GM18951 (cell line): ENCODE results near the gene BAIAP3.
A peak's percentile ranks its signal among the peaks of the same experiment; 100 is the strongest.

ENCODE experiments used
- POLR2A ChIP-seq: IDR thresholded peaks from 4 replicates; pipeline ENCODE4 v1.6.1; 2011; ENCODE audit warnings: mild to moderate bottlenecking; ENCODE audit not compliant: insufficient read length, insufficient read depth; ENCODE audit errors: extremely low read depth
- in situ Hi-C: fragments of 300-500 bp; cut with MboI; formaldehyde crosslinking; loops from one replicate; pipeline ENCODE4 v1.12.0; 2022; ENCODE audit warnings: low sequenced_read_pairs, mixed read lengths, inconsistent platforms; ENCODE audit not compliant: unreplicated experiment

BAIAP3 gene

DNA sequence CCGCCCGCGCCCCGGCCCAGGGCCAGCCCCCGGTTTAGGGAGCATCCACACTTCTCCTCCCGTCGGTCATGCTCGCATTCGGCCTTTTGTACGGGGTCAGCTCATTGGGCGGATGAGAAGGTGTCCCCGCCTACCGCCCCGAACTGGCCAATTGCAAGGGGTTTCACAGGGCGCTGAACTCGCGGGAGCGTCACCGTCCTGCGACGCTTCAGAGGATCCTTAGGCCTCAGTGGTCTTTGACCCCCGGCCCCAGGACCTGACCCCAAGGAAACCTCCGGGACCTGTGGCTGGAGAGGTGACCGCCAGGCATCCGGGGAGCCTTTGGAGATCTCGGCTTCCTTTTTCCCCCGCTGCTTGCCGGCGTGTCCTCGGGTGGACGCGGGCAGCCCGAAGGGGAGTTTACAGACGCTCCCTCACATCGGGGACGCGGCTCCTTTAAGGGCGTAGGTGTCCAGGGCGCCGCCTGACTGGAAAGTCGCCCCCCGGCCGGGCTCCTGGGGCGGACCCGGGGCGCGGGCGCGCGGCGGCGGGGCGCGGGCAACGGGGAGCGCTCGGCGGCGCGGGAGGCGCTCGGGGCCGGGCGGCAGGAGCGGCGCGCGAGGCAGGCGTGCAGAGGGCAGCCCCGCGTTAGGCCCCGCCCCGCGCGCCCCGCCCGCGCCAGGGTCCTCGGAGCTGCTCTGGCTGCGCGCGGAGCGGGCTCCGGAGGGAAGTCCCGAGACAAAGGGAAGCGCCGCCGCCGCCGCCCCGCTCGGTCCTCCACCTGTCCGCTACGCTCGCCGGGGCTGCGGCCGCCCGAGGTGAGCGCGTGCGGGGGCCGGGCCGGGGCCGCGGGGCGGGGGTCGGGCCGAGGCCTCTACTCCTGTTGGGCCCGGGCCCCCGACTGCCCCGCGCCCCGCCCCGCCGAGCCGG is 24.2 kb upstream of the BAIAP3 start, which contains the start of gene UBE2I:
Gene UBE2I (plus strand): TSS at position 660 of the 909 bp plus-strand sequence. CDS start 4,395 bp downstream, outside the sequence.
- in situ Hi-C loops: no loop called here

DNA sequence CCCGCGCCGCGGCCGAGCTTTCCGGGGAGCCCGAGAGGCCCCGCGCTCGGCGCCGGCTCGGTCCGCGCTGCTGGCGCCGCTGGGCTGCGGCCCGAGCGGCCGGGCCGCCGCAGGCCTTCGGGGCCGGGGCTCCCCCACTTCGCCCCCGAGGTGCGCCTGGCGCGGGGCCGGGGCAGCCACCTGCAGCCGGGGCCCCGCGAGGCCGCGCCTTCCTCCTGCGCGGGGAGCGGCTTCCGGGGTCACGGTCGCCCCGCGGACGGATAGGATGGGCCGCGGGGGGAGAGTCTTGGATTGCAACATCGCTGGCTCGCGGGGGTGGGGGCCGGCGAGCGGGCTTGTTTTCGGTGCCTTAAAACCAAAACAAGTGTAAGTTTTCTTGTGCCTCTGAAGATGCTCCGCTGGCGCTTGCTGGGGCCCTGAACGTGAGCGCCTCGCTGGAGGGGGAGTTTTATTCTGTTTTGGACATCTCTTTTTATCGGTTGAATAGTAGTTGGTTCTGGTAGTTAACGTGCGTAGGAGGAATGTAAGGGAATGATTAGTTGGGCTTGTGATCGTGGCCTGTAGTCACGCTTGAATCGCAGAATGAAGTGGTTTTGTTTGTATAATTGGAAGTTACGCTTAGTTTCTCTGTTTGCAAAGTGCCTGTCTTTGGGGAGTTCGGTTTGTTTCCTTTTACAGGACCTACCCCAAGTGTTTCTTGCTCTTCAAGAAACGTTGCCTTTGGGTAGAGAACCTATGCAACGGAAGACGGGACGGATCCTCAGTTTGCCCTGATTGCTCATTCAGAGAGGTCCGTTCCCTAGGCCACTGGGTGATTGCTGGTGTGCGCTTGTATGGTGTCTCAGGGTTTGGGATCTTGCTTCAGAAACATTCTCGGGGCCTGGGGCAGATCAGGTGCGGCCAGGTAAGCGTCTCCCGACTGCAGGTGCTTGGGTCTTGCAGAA is 23.3 kb upstream of the BAIAP3 start:
- TF ChIP-seq POLR2A: no peak
- in situ Hi-C loops: no loop called here

More for the DNA sequence above, 24.2 kb upstream of the BAIAP3 start, which contains the start of gene UBE2I:
- peak; percentile 78 for TF ChIP-seq POLR2A

DNA sequence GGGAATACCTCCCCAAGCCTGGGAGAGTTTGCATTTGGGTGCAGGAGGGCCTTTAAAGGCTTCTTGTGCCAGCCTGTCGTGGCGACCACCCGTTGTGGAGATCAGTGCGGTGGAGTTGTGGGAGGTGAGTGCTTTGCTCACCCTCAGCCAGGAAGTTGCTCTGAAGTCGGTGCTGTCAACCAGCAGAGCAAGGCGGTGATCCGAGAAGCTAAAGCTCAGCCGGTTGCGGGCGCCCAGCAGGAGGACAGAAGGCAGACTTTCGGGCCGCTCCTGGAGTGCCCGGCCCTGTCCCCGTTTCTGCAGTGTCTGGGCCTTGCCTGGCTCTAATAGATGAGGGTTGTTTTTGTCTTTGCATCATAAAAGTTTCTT is 22.6 kb upstream of the BAIAP3 start:
- TF ChIP-seq POLR2A: no peak

DNA sequence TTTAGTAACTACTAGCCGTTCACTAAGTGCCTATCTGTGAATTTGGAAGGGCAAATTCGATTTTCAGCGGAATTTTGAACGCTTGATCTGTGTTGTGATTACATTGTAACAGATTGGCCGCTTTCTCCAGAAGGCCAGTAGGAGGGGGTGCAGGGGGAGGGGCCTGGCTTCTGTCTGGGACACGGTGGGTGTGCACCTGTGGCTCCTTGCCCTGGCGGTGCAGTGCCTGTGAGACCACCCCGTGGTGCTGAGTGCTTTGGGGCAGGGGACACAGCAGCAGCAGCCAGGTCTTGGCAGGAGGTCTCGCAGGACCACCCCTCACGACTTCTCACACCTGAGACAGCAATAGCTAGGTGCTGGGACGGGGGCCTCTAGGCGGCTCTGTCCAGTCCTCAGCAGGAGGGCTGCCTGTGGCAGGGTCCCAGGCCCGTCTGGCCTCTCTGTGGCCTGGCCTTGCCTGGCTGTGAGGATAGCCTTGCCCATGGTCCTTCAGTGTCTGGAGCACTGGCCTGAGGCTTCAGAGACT is 22.2 kb upstream of the BAIAP3 start:
- in situ Hi-C loops: no loop called here
- TF ChIP-seq POLR2A: no peak

More for the DNA sequence above, 22.6 kb upstream of the BAIAP3 start:
- in situ Hi-C loops: no loop called here

DNA sequence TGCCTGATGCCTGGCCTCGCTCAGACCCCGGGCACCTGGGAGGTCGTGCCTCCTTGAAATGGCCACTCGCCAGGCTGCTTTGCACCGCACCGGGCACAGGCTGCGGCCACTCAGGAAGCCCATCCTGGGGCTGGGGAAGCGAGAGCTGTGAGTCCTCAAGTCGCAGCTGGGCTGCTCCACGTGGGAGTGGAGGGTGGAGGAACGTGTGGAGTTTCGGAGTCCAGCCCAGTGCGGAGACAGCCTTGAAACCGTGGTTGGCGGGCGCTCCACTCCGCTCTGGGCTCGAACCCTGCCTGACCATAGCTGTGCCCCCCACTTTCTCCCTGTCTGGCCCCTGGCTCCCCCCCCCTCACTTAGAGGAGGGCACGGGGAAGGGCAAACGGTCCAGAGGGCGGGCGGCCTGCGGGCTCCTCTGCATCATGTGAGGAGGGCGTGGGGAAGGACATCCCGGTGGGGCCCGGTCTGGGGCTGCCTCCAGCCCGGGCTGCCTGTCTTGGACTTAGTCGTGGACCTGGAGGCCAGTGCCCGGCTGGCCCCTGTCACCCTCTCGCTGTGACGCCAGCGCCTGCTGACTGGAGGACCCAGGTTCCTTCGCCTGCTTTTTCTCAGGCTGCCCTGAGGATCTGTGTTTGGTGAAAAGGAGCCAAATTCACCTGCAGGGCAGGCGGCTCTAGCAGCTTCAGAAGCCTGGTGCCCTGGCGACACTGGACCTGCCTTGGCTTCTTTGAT is 21.5 kb upstream of the BAIAP3 start:
- in situ Hi-C loops: no loop called here
- TF ChIP-seq POLR2A: no peak

DNA sequence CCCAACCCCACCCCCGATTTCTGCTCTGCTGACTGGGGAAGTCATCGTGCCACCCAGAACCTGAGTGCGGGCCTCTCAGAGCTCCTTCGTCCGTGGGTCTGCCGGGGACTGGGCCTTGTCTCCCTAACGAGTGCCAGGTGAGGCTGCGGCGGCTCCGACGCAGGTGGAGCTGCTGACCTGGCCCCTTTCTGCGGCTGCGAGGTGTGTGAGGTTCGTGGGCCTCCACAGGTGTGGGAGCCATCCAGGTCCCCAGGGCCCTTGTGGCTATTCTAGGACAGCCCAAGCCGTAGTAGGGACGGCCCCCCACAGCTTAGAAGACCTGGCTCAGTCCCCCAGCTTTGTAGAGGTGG is 21.0 kb upstream of the BAIAP3 start:
- no peak for TF ChIP-seq POLR2A
- in situ Hi-C loops: no loop called here

DNA sequence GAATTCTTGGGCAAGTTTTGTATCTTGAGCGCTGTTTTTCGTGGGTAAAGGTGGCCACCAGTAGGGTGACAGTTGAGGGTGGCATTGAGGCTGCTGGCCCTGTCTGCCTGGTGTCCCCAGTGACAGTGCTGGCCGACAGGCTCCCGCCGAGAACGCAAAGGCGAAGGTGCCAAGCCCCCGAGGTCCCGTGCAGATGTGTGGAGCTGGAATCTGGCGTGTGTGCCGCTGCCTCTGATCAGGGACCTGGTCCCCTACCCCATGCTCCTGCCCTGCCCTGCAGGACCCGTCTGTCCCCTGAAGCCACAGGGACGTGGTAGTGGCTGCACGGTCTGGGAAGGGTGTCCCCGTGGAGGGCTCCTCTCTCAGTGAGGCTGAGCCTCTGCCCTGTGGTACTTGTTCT is 20.5 kb upstream of the BAIAP3 start:
- in situ Hi-C loops: no loop called here

DNA sequence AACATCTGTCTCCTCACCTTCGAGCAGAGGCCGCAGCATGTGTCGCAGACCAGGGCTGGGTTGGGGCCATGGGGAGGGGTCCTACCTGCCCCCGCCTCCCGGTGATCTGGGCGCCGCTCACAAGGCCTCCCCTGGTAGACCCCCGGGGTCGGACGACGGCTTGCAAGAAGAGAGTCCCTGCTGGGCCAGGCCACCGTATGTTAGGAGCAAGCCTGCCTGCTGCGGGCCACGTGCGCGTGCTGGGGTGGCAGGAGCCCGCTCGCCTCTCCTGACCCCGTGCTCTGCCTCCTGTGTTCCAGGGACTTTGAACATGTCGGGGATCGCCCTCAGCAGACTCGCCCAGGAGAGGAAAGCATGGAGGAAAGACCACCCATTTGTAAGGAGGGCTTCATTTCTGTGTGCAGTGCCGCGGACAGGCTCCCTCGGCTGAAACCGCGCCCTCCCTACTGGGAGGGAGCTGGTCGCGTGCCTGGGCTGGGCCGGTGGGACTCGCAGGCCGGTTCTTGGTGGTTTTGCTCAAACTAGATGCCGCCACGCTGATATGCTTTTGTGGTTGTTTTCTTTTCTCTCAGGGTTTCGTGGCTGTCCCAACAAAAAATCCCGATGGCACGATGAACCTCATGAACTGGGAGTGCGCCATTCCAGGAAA is 19.6 kb upstream of the BAIAP3 start:
- TF ChIP-seq POLR2A: no peak

More for the DNA sequence above, 20.5 kb upstream of the BAIAP3 start:
- TF ChIP-seq POLR2A: no peak

DNA sequence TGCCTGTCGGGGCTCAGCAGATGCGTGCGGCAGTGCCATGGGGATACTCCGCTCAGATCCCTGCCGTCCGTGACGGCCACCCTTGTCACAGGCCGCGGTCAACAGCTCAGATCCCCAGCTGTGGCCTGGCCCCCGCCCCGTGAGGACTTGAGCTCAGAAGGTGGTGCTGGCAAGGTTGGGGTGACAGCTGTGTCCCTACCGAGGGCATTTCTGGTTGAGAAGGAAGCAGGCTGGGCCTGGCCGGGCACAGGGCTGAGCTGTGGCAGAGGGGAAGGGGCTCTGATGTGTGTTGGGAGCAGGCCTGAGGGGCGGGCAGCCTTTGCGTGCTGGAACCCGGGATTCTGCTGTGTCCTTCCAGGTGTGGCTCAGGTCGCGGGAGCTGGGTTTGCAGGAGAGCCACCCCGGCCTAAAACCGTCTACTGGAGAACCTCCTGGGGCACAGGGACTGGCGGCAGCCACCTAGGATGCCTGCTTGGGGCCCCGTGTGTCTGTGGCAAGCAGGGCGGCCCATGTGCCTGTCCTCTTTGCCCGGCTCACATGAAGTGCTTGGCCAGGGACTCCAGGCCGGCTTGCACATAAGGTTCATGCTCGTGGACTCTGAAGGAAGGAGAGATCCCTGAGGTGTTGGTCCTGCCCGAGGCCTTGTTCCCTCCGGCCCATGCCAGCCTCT is 18.9 kb upstream of the BAIAP3 start:
- in situ Hi-C loops: no loop called here
- TF ChIP-seq POLR2A: no peak

More for the DNA sequence above, 19.6 kb upstream of the BAIAP3 start:
- in situ Hi-C loops: no loop called here

DNA sequence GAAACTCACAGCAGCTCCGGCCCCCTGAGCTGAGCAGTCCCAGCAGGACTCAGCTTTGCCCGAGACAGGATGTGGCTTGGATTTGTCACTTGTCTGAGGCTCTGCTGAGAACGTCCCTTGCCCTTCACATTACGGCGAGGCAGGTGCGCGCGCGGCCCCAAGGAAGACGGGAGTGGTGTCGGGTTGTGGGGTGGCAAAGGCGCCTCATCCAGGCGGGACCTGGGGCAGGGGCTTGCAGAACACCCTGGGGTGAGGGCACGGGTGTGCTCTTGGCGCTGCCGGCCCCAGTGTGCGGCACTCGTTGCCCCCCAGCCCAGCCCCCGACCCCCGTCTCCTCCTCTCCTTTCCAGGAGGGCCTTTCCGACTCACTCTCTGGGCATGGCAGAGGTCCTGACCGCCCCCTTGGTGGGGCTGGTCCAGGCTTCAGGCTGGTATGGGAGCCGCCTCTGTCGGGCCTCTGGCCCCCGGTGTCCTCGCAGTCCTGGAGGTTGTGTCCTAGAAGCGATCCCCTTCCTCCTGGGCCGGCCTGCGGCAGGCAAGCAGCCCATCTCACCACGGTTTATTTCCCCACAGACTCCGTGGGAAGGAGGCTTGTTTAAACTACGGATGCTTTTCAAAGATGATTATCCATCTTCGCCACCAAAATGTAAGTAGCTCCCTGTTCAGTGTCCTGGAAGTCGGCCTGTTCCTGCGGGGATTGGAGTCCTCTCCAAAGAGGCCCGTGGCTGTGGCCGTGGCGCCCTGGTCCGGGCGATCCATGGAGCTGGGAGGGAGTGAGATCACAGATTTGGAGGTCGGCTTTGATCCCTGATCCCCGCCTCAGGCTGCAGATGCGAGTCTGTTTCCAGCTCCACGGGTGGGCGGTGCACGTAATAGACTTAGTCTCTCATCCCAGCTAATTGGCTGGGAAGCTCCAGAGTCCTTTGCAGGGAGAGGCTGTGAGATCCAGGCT is 18.1 kb upstream of the BAIAP3 start:
- in situ Hi-C loops: no loop called here
- no peak for TF ChIP-seq POLR2A

DNA sequence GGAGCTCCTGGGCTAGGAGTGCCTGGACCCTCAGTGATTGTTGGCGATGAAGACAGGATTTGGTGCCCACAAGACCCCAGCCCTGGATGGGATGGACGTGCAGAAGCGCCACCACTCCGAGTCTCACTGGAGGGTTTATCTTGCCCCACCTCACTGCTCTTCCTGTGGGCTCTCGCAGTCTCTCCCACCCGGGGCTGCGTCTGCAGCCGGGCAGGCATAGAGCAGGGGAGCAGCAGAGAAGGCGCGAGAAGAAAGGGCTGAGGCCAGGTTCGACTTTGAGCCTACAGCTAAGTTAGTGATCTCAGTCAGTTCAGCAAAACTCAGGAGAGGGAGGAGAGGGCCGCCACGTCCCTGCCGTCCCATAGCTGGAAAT is 17.4 kb upstream of the BAIAP3 start:
- TF ChIP-seq POLR2A: no peak
- in situ Hi-C loops: no loop called here
